Measurements from ENCODE around the gene BCL11A. TPM values are rescaled to one million over a fixed set of nuclear protein-coding genes. Genes with fewer than 3 reads are reported as not detected.

Gene BCL11A
- total RNA-seq, 1 experiment from 2014 or later, result not detected

DNA sequence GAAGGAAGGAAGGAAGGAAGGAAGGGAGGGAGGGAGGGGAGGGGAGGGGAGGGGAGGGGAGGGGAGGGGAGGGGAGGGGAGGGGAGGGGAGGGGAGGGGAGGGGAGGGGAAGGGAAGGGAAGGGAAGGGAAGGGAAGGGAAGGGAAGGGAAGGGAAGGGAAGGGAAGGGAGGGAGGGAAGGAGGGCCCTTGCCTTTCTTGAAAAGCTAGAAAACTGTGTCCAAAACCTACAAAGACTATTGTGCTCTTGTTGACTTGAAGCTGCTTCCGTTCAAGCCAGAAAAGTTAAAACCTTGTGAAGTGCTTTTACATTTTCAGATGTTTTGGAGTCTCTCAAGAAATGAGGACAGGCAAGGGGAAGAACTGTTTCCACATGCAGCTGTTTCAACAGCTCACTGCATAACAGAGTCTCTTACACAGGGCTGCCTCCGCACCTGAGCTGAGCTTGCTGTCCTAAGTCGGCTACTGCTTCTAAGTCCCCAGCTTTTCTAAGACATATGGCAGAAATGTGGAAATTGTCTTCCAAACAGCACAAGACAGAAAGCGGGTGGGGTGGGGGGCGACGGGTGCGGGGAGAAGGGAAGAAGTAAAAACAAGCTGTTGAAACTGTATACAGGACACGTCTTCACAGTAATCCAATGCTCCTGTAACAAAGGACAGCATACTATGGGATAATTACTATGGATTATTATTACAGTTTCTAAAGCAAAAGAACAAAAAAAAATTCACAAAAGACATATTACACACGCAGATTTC, 46.1 kb downstream of the BCL11A start:
- DNase-seq (ENCODE audit: low spot score), result no peak

DNA sequence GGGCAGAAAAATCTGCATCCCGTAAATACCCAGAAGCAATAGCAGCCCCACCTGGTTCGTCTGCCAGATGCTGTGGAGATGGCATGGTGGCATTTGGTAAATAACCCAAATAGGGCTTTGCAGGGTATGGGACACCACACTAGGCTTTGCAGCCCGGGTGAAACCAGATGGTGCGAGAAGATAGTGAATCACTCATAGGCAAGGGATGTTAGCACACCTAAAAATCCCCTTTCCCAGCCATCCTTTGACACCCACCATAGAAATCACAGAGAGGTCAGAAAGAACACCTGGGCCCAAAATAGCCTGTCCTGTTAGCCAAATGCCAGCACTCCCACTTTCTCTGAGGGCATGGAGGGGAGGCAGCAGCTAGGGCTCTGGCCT, 47.6 kb downstream of the BCL11A start:
- DNase-seq (ENCODE audit: low spot score), result no peak

DNA sequence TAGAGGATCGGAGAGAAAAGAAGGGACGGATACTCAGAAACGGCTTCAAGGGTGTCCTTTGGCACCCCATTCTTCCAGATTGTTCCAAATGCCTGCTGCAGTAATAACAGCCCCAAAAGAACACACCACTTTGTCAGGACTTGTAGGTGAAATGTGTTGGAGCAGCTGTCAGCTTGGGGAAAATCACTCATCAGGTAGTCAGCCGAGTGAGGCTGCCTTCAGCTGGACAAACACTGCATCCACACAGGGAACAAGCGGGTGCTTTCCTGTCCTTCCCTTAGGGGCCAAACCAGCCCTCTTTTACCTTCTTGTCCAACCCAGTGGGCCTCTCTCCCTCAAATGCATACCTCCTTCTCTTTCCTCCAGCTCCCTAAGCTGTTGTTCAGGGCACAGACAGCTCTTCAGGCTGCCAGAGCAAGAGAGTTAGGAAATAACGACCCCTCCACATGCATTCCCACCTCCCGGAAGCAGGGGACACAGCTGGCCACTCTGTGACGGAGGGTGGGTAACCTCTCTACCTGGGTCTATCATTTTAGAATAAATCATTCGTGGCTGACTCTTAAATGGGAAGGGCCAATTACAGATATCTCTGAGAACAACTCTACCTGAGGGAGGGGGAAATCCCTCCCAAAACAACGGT, 48.1 kb downstream of the BCL11A start:
- no peak for DNase-seq (ENCODE audit: low spot score)

DNA sequence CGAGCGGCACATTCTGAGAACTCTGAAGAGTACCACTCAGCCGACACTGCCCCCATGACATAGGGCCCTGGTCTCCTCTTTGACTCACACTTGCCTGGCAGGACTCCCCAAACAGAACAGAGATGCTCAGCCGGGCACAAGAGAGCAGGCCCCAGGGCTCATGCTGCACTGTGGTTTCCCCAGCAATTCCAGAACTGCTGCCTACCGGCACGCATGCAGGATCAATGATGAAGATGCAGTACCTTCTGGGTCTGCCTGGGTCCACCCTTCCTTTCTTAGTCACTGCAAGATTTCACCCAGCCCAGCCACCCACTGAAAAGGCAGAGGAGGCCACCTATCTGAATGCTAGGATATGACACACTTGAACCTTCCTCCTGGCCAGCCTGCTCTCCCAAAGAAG, 49.4 kb downstream of the BCL11A start:
- DNase-seq (ENCODE audit: low spot score), result no peak

DNA sequence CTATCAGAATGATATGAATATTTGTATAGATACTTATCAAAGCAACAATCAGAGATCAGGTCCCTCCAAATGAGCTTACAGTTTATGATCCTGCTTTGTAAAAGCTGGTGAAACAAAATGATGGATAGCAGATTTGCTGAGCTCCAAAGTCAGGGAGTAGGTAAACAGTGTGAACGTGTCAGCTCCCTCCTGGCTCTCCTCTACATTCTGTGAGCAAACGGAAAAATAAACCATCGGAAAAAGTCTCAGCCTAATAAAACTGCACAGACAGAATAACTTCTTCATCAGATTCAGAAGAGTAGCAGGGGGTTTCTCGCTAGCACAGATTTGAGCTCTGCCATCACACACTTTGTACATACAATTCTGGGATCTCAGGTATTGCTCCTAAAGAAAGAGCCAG, 51.3 kb downstream of the BCL11A start:
- DNase-seq (ENCODE audit: low spot score), result no peak

DNA sequence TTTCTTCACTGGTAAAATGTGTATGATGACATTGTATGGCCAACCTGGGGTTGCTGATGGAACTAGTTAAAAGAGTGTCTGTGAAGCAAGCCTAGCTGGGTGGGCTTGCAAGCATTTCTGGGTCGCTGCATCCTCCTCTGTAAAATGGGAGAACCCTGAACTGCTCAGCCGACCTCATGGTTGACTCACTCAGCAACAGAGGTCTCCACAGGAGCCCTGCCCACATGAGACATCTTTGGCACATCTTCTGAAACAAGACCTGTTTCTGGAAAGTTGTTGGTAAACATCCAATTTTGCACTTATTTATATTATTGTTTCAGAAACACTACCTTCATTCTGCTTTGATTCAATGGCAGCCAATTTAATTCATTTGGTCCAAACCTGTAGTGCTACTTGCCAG, 52.6 kb downstream of the BCL11A start:
- DNase-seq (ENCODE audit: low spot score), result no peak

DNA sequence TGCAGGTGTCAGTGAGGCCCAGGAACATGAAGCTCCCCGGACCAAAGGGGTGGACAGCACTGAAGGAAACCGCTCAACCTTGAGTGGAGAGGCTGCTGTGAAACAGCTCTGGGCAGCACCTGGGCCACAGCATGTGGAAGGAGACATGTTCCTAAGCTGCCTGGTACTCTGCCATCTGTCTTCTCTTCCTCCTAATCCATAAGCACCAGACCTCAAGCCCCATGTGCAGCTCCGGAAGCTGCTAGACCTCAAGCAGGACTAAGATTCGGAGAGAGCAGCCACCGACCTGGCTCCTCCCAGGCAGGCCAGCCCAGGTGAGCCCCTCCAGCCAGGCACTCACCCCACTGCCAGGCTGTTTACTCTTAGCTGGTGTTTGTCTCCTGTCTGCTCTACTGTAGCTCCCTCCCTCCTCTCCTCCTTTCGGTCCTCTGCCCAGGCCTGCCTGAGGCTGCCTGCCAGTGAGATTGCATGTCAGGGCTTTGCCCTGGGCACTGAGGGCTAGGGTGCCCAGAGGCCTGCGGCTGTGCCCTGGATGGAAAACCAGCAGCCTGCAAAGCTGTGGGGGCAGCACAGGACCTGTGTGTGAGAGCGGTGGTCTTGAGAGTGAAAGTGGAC, 53.7 kb downstream of the BCL11A start:
- DNase-seq (ENCODE audit: low spot score), result no peak

DNA sequence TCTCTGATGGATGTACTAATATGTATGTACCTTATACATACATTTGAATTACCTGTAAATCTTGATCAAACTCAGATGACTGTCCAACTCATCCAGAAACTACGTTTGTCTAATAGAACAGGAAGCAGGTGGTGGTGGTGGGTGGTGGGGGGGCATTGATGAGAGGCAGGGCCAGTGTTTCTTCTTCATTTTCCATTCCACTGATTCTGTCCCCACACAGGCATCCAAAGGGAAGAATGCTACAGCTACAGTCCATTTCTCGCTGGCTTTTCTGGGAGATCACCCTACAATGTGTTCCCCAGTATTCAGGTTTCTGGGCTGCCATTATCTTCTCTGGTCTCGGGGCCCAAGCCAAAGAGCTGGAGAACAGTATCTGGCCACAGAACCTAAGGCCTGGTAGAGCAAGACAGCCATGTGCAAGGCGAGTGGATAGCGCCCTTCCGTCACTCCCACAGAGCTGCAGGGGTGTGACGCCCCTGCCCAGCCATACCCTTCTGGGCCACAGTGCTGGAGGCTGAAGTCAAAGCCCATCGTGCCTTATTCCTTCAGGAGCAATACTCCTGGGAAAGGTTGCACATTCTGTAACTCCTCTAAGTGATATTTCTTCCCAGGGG, 54.5 kb downstream of the BCL11A start:
- DNase-seq (ENCODE audit: low spot score), result no peak

DNA sequence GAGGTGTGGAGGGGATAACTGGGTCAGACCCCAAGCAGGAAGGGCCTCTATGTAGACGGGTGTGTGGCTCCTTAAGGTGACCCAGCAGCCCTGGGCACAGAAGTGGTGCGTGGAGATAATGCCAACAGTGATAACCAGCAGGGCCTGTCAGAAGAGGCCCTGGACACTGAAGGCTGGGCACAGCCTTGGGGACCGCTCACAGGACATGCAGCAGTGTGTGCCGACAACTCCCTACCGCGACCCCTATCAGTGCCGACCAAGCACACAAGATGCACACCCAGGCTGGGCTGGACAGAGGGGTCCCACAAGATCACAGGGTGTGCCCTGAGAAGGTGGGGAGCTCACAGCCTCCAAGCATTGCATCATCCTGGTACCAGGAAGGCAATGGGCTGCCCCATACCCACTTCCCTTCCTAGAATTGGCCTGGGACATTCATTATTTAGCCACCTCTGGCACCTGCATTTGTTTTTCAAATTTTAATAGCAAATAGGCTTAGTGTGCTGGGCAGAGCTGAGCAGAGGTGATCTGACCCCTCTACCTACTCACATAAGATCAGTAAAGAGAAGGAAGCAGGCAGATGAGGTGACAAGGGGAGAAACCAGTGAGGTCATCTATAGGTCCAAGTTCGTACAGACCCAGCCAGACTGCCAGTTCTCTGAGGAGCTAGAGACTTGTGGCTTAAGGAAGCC, 55.2 kb downstream of the BCL11A start:
- no peak for DNase-seq (ENCODE audit: low spot score)

DNA sequence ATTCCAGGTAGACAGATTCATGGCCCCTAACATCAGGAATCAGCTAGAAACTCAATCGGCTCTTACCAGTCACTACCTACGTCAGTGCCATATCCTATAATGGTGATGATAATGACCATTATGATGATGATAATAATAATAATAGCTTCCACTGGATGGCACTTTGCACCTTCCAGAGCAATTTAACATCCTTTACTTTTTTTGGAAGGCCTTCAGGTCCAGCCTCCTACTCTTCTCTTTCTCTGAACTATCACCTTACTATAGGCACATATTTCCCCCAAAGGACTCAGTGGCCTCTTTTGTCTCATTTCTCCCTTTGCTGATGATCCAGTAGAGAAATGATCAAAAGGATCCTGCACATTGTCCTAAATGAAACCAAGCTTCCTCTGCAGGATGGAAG, 56.0 kb downstream of the BCL11A start:
- no peak for DNase-seq (ENCODE audit: low spot score)

DNA sequence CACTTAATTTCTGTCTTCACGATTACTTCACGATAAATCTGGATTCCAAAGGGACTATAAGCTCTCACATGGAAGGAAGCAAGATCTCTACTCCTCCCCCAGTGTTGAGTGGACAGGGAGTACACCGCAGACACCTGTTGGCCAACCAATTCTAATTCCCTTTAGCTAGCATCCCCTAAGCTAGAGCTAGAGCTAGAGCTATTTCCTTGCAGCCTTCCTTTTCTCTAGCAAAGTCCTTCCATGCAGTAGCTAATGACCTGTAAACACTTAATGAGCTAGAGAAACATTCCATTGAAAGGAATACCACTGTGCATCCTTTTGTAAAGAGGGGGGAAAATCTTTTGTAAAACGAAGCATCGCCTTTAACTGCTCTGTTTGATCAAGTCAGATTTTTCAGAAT, 56.5 kb downstream of the BCL11A start:
- DNase-seq (ENCODE audit: low spot score), result no peak

DNA sequence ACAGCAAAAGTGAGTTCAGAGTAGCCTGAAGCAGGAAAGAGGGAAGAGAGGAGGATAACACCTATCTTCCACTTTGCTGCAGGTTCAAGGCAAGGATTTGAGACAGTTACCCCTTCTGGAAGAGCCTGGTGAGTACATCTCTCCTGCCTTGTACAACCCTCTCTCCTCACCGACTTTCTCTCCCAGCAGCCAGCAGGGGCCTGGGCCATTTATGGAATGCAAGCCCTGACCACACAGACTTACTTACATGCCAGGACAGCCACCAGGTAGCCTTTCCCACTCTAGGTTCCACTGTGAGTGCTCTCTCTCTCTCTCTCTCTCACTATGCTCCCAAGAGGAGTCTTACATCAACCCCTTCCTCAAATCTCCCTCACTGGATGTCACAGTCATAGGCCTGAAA, 57.0 kb downstream of the BCL11A start:
- no peak for DNase-seq (ENCODE audit: low spot score)

DNA sequence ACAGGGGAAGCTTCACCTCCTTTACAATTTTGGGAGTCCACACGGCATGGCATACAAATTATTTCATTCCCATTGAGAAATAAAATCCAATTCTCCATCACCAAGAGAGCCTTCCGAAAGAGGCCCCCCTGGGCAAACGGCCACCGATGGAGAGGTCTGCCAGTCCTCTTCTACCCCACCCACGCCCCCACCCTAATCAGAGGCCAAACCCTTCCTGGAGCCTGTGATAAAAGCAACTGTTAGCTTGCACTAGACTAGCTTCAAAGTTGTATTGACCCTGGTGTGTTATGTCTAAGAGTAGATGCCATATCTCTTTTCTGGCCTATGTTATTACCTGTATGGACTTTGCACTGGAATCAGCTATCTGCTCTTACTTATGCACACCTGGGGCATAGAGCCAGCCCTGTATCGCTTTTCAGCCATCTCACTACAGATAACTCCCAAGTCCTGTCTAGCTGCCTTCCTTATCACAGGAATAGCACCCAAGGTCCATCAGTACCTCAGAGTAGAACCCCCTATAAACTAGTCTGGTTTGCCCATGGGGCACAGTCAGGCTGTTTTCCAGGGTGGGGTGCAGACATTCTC, 58.3 kb downstream of the BCL11A start:
- no peak for DNase-seq (ENCODE audit: low spot score)

DNA sequence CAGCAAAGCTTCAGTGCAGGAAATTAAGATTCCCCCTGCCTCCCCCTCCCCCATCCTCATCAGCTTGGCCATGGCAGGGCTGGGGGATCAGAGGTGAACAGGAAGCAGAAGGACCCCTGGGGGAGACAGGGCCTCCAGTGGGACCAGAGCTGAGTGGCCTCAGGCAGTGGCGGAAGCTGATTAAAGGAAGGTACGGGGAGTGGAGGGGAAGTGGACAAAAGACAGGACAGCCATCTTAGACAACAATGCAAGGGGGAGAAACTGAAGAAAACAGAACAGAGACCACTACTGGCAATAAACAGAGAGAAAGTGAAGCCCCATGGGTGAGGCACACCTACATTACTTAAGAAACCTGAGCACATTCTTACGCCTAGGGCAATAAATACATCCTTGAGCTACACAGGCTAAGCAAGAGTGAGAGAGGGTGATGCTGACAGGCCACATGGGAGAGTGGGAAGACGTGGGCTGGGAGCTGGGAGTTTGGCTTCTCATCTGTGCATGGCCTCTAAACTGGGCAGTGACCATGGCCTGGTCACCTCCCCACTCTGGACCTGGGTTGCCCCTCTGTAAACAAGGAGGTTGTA, 59.6 kb downstream of the BCL11A start:
- DNase-seq (ENCODE audit: low spot score), result no peak

DNA sequence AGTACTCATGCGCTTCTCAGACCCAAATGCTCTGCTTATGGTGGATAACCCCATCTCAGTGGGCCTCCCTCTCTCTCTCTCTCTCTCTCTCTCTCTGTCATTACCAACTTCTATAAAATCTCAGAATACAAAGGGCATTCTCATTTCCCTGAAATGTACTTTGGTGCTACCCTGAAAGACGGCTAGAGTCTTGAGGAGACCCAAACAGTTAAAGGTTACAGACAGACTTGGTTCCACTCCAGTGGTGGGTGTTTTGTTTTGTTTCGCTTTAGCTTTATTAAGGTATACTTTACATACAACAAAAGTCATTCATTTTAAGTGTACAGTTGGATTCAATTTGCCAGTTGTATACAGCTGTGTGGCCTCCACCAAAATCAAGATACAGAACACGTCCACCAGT, 60.9 kb downstream of the BCL11A start:
- DNase-seq (ENCODE audit: low spot score), result no peak

DNA sequence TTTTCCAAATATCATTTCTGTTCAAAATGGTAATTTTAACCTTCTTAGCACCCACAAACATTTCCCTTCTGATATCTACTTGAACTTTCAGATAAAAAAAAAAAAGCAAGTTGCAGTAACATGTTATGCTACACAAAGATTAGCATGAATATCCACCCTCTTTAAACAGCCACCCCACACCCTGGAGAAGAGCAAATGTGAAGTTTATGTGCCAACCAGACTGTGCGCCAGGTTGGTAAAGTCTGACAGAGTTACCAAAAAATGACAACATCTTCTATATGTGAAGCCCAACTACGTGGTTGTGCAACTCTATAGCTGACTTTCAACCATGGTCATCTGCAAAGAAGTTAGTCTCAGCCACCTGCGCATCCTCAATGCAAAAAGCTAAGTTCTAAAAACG, 62.6 kb downstream of the BCL11A start:
- no peak for DNase-seq (ENCODE audit: low spot score)

DNA sequence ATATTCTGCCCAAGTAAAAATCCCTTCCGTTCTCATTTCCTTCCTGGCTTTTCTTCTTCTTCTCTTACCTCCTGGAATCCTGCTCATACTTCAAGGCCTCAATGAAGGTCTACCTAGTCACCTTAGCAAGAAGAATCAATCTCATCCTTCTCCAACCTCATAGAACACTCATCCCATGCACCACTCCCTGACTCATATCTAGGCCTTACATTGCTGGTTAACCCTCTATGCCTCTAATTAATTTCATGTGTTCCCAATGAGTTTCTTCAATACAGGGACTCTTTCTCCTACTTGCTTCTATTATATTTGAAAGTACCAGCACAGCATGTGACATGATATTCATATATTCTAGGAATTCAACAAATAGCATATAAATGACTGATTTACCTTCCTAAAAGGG, 63.0 kb downstream of the BCL11A start:
- no peak for DNase-seq (ENCODE audit: low spot score)

DNA sequence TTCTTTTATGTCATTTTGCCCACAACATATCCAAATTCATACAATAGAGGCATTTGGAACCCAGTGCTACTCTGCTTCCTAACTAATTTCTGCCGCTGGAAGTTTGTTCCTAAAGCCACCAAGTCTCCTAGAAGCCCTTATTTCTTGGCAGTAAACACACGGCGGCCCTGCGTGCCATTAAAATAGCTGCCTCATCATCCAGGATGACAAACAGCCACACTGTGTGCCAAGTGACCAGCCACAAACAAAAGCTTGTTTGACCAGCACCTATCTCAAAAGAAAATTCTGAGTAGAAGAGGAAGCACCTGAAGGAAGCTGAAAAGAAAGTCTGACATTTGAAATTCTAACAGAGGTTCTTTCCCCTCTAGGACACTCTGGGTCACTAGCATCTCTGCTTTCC, 64.2 kb downstream of the BCL11A start:
- DNase-seq (ENCODE audit: low spot score), result no peak

DNA sequence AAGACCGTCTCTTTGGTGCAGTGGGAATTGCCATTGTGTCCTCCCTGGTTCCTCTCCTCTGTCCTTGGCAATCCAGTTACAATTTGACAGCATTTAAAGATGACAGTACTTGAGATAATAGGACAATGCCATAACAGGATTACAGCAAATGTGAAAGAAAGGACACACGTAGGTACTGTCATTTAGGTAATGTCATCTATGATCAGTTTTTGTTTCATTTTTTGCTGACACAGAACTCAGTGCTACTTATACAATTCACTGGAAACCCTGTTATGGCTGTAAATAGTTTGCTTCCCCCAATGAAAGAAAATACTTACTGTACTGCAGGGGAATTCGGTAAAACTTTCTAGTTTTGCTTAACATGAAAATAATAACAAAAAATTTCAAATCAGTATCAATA, 65.2 kb downstream of the BCL11A start:
- no peak for DNase-seq (ENCODE audit: low spot score)

DNA sequence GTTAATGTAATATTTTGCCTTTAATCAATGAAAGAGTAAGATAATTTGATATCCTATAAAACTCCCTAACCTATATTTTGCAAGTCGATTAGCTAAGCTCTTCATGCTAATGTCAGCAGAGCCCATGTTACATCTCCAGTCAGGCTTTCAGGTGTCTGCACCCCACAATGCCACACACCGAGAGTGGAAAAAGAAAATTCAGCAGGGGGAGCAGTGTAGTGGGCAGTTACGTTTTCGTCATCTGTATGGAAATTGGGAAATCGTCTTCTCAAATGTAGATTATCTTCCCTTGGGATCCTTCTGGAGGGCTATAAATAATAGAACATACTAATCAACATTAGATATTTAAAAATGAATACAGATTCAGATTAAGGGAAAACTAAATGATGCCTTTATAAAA, 66.3 kb downstream of the BCL11A start:
- DNase-seq (ENCODE audit: low spot score), result no peak

DNA sequence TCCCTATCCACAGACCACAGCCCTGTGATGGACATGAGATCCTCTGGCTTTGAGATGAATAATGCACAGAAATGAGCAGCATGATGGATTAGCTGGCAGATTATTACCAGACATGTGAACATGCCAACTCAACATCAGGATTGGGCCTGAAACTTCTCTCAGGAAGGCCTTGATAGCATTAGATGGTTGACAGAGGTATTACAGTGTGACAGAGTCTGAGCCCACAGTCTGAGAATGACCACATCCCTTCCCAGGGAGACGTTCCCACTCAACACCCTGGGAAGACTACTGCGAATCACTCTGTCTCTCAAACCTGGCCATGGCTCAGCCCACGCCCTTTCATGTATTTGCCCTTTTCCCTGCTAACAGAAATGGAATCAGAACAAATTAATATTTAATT, 66.9 kb downstream of the BCL11A start:
- no peak for DNase-seq (ENCODE audit: low spot score)

DNA sequence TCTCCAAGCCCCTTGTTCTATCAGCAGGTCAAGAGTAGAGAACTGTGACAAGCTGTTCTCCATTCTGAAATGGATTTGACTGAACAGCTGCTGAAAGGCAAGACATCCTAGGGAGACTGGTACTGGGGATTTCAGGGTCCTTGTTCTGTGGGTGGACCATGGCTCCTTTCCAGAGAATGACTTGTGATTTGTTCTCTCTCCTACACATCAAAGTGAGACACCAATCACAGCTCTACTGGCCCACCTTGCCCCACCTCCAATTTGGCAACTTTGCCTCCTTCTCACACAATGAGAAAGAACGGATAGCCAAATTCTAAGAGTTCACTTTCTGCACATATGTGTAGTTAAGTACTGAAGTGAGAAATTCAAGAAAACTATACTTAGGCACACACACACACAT, 67.4 kb downstream of the BCL11A start:
- no peak for DNase-seq (ENCODE audit: low spot score)

All from A172 (cell line).